ENCODE measurements around the gene MME.

The MME gene

GRCh38 chr3:155153242-155154186 lies 73.4 kb downstream of the MME start:
- no peak for DNase-seq

GRCh38 chr3:155154255-155154654 lies 74.1 kb downstream of the MME start:
- DNase-seq, result no peak

- no peak for DNase-seq
Measured at GRCh38 chr3:155158346-155159037, 78.4 kb downstream of the MME start.

GRCh38 chr3:155159301-155159700 lies 79.2 kb downstream of the MME start:
- no peak for DNase-seq

GRCh38 chr3:155161640-155162292 lies 81.6 kb downstream of the MME start:
- DNase-seq, result no peak

GRCh38 chr3:155164306-155164705 lies 84.2 kb downstream of the MME start:
- no peak for DNase-seq

GRCh38 chr3:155166441-155166840 lies 86.3 kb downstream of the MME start:
- DNase-seq, result no peak

- DNase-seq, result no peak
Measured at GRCh38 chr3:155169197-155169596, 89.1 kb downstream of the MME start.

GRCh38 chr3:155173771-155174170 lies 93.7 kb downstream of the MME start:
- no peak for DNase-seq

GRCh38 chr3:155178810-155179436 lies 98.8 kb downstream of the MME start:
- no peak for DNase-seq

- no peak for DNase-seq
Measured at GRCh38 chr3:155179437-155179827, 99.3 kb downstream of the MME start.

GRCh38 chr3:155179966-155180757 lies 100.0 kb downstream of the MME start:
- no peak for DNase-seq

- DNase-seq, result no peak
Measured at GRCh38 chr3:155182467-155182866, 102.3 kb downstream of the MME start.

GRCh38 chr3:155184011-155184410 lies 103.9 kb downstream of the MME start:
- DNase-seq, result no peak

GRCh38 chr3:155185631-155186071 lies 105.5 kb downstream of the MME start:
- DNase-seq, result no peak

GRCh38 chr3:155188031-155188430 lies 107.9 kb downstream of the MME start:
- no peak for DNase-seq

- DNase-seq, result no peak
Measured at GRCh38 chr3:155189478-155189877, 109.4 kb downstream of the MME start.

- no peak for DNase-seq
Measured at GRCh38 chr3:155190691-155191090, 110.6 kb downstream of the MME start.

GRCh38 chr3:155192957-155193746 lies 113.0 kb downstream of the MME start:
- DNase-seq, result no peak

- DNase-seq, result no peak
Measured at GRCh38 chr3:155193868-155194267, 113.7 kb downstream of the MME start.
